Measurements from ENCODE around the gene PRKCA.
"Not testable (repeated sequence)": the region's sequence is repeated elsewhere in the genome, so short reads cannot be mapped to it uniquely, and the experiment has no call there.

The PRKCA gene

DNA sequence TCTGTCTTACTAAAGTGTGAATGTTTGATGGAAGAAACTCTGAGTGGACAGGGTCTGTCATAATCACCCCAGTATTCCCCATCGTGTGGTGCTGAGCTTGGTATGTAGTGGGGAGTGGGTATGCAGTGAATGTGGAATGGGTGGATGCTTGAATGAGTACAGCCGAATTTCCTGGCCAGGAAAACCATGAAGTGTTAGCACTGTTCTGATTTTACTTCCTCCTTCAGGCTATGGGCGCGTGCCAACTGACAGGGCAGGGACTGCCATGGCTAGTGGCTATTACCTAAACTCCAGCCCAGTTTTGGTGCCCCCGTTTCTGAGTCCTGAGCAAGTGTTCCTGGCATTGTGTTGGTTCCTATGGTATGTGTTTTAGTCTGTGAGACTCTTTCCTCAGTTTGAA lies 48.6 kb downstream of the PRKCA start:
- no peak for DNase-seq (ENCODE audit: low read depth in 3 of 3)

DNA sequence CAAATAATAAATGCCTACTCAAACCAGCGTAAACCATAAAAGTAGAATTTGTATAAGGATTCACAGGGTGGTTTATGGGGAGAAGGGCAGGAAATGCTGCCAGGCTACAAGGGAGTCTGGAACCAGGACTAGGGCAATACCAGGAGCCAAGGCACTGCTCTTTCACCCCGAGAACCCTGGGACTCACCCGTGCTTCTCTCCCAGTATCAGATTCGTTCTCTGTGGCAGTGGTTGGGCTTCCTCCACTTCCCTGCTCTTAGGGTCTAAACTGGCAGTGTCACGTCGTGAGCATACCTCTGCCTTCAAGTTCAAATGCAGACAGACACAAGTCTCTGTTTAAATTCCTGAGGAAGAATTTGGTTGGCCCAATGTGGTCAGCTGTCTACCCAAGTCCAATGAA lies 49.3 kb downstream of the PRKCA start:
- no peak for DNase-seq (ENCODE audit: low read depth in 3 of 3)

DNA sequence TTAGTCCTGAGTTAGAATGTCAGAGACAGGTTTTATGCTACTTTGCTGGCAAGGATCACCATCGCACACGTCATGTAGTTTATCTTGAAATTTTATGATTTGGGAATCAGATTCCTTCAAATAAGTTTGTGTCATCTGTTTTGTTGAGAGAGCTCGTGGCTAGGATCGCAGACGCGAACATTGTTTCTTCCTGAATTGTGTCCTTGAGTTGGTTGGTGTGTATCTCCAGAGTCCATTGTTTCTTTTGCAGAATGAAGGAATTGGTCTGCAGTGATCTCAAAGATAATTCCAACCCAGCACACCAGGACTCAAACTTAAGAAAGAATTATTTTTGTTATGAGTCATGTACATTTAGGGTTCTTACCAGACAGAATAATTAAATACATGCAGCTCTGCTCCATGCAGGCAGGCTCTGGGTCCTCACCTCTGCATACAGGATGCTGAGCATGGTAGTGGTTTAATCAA lies 51.6 kb downstream of the PRKCA start:
- no peak for DNase-seq (ENCODE audit: low read depth in 3 of 3)

DNA sequence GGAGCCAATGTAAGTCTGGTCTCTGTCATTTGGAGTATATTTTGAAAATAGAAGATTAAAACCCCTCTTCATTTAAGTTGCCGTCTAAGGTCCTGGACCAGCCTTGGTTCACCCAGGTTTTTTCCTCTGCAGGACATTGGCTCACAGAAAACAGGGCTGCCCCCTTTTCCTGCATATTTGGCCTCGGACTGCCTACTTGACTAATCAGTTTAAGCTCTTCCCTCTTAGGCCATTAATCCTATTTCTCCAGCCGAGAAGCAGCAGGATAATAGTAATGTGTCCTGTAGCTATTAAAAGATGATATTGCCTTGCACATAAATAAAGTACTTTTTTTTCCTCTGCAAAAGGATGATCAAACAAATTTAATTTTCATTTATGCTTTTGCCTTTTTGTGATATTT lies 52.1 kb downstream of the PRKCA start:
- no peak for DNase-seq (ENCODE audit: low read depth in 3 of 3)

DNA sequence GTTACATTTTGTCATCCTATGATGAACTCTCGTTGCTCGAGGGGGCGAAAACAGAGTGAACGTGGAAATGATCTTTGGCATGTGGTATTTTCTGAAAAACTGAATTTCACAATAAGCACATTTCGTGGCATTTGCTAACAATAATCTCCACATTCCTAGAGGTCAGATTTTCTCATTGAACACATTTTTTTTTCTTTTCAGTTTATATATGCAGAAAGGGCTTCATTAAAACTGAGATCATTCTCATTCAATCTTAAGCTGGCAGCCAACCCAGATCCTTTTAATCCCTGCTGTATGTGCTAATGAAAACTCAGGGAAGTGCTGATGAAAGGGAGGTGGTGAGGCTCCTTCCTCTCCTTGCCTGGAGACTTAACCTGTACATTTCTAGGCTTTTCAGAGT lies 52.6 kb downstream of the PRKCA start:
- DNase-seq (ENCODE audit: low read depth in 3 of 3): no peak

DNA sequence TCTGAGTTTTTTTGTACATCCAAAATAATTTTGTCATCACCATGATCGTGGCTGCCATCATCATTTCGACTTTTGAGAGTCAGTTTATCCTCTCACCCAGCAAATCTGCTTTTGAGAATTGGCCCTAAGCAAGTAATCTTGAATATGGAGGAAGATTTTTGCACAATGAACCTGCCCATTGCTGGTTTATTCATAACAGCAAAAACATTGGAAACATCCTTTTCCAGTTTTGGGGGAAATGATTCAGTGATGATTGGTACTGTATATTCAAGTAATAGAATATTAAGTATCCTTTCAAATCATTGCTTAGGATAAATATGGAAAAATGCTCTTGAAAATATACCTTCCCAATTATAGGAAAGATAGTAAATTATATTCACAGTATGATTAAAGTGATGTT lies 53.1 kb downstream of the PRKCA start:
- DNase-seq (ENCODE audit: low read depth in 3 of 3): no peak

DNA sequence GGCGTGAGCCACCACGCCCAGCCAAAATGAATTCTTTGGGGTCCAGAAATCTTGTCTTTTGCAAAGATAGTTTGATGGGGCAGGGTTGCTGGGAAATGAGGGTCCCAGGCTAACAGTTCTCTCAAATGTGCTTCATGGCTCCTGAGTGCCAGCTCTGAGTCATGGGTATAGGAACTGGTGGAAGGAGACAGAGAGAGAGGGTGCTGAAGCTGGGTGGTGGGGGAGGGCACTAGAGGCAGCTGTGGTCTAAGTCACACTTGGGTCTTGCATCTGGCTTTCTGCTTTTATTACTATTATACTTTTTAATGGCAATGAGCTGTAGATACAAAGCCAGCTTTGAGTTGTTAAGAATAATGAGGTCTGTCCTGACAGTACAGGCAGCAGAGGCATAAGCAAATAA lies 54.6 kb downstream of the PRKCA start:
- no peak for DNase-seq (ENCODE audit: low read depth in 3 of 3)

DNA sequence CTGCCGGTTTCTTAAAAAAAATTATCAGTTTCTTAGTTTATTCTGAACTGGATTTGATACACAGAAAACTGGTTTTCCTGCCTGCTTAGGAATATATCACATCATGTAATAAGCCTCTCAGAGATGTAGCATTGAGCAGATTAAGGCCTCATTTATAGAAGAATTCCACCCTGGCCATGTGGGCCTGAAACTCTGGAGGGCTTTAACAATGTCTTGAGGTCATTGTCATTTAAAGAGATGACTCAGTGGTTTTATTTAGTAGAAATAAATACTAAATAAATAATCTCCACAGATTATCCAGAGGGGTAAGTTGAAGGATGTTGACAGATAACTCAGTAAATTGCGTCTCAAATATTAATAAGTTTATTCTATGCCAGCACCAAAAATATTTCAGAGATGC lies 56.9 kb downstream of the PRKCA start:
- DNase-seq (ENCODE audit: low read depth in 3 of 3): no peak

DNA sequence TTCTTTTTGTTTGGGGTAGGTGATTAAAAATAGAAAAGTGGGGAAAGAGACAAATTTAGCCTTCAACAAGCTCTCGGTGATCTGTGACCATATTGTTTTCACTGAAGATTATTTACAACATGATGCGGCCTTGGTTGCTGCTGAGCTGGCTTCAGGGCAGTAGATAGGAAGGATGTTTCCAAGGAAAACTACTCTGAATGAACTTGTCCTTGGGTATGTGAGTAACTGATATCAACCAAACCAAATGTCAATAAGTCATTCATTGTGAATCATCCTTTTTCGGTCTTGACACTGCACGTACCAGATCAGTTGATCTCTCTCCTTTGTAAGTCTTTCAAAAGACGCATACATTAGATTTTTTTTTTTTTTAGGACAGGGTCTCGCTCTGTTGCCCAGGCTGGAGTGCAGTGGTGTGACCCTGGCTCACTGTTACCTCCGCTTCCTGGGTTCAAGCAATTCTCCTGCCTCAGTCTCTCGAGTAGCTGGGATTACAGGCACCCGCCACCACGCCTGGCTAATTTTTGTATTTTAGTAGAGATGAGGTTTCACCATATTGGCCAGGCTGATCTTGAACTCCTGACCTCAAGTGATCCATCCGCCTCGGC lies 58.6 kb downstream of the PRKCA start:
- DNase-seq (ENCODE audit: low read depth in 3 of 3): not testable (repeated sequence)

DNA sequence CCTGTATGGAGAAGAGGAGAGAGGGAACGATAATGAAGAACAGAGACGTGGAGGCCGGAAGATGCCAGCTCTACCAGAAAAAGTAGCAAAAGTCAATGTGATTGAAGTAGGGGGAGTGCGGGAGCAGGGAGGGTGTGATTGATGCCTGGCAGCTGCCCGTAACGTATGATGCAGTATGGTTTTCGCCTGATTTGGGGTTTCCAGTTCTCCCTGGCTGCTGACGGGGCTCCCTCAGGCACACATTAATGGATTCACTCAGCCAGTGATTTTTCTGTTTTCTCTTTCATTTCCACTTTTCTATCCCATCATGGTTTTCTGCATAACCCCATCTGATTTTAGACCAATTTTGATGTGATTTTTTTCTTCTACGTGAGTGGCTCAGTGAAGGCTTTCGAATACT lies 62.1 kb downstream of the PRKCA start:
- no peak for DNase-seq (ENCODE audit: low read depth in 3 of 3)

DNA sequence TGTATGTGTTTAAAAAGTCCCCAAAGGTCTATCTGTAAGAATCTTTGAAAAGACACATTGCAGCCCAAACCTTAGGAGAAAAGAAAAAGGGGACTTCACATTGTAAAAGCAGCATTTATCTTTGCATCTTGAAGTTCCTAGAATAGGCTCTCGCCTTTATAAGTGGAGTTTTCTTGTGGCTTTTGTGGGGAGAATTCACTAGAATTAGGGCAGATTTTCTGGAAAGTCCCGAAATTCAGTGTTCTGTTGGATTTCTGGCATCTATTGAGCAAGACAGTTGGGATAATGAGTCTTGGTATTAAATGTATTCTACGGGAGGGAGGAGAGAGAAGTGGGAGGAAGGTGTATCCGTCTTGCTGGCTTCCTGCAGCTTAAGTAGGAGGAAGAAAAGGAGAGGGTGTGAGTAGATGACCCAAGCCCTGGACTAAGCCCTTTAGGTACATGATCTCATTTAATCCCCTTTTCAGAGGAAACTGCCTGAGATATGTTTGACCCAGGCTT lies 62.6 kb downstream of the PRKCA start:
- no peak for DNase-seq (ENCODE audit: low read depth in 3 of 3)

DNA sequence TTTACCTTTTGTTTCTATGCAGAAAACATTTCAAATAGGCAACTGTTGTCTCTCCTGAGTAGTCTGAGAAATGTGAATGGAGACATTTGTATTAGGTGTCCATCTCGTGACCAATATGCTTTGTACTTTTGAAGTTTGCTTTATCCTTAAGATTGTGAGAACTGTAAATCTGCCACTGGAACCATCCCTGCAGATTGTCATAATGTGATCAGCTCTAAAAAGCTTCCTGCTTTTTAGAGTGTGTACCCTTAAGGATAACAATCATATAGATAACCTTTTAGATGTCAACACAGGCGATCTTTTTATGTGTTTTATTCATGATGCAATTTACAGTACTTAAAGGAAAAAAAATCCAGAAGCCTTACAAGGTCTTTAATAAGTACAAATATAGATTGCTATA lies 63.5 kb downstream of the PRKCA start:
- no peak for DNase-seq (ENCODE audit: low read depth in 3 of 3)

DNA sequence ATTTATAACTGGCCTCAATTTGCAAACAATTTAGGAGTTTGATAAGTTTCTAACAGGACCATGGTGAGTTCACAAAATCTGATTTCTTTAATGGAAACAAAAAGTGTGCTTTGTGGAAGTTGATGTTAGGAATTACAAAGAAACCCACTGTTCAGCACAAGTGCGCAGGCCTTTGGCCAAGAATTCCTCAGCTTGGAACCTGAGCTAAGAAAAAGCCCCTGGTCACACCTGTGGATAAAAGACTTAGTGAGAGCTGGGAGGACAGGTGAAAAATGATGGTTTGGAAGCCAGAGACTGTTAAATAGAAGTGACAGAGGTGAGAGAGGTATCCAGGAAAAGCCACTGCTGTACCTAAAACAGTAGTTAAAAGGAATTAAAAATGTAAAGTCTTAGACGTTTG lies 64.7 kb downstream of the PRKCA start:
- no peak for DNase-seq (ENCODE audit: low read depth in 3 of 3)

DNA sequence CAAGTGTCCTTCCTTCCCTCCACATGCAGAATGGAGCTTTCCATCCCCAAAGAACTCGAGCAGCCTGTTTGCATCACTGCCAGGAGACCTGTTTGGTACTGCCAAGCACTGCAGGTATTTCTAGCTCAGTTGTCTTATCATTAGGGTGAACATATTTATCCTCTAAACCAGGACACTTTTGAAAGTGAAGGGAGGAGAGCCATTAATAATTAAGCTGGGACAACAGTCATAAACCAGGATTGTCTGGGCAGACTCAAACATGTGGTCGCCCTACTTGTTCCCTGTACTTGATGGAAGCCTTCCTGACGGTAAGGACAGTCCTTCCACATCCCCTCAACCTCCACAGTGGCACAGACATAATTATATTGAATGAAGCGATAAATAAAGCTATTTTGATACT lies 67.4 kb downstream of the PRKCA start:
- no peak for DNase-seq (ENCODE audit: low read depth in 3 of 3)

DNA sequence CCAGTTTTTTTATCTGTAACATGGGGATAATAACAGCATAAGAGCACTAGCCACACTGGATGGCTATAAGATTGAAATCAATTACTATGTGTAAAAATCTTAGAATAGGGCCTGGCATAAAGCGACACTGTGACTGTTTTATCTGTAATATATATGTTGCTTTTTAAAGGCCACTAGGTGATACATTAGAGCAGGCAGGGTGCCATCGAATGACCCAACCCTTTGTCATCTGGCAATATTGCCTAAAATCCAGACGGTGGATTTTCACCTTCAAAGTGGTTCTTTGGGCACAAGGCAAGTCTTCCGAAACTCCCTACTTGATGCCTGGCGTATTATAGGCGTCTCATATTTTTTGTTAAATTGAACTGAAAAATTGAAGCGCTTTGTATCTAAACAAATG lies 69.1 kb downstream of the PRKCA start:
- no peak for DNase-seq (ENCODE audit: low read depth in 3 of 3)

DNA sequence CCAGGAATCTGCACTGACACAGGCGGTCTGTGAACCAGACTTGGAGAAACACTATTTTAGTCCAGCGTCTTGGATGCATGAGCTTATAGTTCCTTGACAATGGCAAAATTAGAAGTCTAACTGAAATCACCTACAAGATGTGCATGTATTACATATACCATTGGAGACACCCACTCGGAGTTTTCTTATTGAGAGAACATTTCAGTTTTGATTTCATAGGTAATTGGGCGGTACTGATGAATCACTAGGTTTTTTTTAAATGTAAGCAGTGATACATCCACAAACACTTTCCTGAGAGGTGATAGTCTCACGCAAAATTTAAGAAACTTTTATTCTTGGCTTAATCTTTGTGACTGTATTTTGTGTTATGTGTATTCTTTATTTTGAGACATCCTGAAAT lies 69.8 kb downstream of the PRKCA start:
- DNase-seq (ENCODE audit: low read depth in 3 of 3): no peak

DNA sequence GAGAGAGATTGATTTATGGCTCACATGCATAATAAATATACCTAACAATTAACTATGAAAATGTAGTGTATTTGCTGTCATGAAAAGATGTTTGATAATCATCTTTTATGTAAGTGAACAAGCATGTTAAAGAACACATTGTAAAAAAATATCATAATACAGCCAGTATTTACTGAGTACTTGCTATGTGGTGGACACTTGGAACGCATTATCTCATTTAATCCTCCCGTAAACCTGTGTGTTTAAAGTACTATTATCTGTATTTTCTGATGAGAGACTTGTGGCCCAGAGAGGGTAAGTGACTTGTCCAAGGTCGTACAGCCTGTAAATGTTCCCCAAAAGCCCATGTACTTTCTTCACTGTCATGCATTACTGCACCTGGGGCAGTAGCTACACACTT lies 70.7 kb downstream of the PRKCA start:
- no peak for DNase-seq (ENCODE audit: low read depth in 3 of 3)

DNA sequence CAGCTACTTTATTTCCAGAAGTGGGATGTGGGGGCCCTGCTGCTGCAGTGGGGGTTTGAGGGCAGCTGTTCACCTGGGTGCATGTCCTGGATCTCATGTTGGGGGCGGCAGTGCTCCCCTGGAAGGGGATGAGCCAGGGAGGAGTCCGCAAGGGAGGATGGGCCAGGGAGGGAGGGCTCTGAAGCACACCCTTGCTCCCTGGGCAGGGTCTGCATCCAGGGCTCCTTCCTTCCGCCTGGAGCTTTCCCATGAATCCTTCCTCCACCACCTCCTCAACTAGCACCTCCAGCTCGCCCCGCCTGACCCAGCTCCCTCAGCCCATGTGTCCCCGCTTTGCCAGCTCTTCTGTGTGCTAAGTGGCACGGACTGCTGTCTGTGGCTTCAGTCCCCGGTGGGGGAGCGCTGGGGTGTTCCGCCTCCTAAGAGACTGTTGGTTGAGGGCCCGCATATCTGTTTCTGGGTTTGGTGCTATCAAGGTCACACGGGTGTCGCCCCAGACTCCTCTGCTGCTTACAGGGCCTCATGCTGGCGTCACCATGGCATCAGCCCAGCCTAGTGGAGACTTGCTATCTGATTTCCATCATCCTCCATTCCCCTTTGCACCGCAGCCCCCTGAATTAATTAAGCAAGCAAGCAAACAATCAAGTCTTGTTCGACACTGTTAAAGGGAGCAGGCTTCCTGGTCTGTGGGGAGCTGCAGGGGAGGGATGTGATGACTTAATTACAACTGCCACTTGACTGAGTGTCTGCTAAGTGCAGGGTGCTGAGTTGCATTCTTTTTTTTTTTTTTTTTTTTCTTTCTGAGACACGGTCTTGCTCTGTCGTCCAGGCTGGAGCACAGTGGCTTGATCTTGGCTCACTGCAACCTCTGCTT lies 71.8 kb downstream of the PRKCA start:
- DNase-seq (ENCODE audit: low read depth in 3 of 3): peak in 1 of 3 donors; percentile 37

DNA sequence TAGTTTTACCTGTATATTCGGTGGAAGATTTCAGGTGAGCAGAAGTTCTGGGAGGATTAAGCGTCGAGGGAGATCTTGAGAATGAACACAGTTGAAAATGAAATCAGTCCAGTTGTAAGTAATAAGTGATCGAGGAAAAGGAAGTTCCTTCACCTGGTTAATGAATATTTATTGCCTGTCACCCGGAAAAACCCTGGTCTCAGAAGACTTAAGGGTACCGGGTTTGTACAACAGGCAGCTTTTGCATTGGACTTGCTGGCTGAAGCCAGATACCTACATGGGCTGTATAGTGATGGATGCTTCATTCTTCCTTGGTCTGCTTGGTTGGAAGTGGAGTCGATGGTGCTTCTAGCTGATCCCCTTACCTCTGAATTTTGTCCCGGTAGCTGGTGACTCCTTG lies 72.7 kb downstream of the PRKCA start:
- no peak for DNase-seq (ENCODE audit: low read depth in 3 of 3)

DNA sequence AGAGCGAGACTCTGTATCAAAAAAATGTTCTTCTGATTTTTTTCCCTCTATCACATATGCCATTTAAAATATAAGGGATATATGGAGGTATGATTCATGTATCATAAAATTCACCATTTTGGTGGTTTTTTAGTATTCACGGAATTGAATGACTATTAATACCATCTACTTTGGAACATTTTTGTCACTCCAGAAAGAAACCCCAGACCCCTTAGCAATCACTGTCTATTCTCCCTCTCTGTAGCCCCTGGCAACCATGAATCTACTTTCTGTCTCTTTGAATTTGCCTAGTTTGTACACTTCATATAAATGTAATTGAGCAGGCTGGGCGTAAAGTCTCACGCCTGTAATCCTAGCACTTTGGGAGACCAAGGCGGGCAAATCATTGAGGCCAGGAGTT lies 75.9 kb downstream of the PRKCA start:
- no peak for DNase-seq (ENCODE audit: low read depth in 3 of 3)

DNA sequence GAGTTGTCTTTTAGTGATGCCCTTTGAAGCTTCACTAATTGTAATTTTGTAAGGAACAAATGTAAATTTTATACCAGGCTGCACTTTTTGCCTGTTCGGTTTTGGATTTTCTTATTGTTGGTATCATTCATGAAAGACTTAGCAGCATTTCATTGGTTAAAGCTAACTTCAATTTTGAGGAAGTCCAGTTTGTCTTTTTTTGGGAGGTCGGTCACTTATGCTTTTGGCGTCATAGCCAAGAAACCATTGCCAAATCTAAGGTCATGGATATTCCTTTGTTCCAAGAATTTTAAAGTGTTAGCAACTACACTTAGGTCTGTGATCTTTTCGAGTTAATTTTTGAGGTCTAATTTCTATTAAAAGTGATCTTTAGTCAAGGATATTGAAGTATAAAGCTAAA lies 77.1 kb downstream of the PRKCA start:
- DNase-seq (ENCODE audit: low read depth in 3 of 3): no peak

DNA sequence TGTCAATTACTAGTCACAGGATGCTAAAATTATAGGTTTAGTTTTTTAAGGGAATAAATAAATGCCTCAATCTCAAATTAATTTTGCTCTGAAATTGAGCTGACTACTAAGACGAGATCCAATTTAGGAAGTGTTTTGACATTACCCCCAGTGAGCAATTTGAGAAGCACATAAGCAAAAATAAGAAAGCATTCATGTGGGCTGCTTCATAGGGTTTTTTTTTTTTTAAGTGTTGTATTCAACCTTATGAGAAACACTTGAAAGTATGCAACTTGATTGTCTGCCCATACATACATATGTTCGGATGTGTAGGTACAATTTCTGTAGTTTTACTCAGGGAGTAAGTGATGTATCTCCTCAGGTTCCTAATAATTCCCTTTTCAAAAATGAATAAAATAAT lies 77.6 kb downstream of the PRKCA start:
- no peak for DNase-seq (ENCODE audit: low read depth in 3 of 3)

DNA sequence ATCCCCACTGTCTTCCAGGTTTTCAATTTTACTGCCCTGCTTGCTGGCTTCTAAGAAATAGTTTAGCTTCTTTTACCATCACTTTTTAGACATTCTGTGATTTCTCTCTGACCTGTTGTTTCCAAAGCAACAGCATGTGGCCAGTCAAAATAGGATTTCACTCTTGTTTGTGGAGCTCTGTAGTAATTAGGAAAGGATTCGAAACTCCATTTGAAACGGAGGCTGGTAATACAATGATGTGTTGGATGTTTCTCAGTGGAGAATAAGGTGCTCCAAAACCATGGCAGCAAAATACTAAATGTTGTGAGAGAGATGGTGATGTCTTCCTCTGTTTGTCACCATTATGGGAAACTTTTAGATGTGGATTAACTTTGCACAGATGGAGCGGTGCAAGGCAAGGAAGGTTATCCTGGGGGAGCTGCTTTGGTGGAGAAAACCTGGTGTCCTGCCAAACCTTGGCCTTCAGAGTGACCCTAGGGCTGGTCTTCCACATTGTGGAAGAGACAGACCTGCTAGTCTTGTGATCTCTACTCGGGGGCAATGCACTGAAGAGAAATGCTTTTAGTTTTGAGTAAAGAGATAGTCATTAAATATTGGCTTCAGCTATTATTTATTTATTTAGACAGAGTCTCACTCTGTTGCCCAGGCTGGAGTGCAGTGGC lies 79.4 kb downstream of the PRKCA start:
- no peak for DNase-seq (ENCODE audit: low read depth in 3 of 3)

All from stimulated activated CD4-positive, alpha-beta T cell treated with anti-CD3 and anti-CD28 coated beads, TNF-alpha, amount 100 ng/mL, for 48 hours (primary cell).